HCT116 (cell line): Measurements from ENCODE around the gene PAX5. TPM values are rescaled to one million over a fixed set of nuclear protein-coding genes. Genes with fewer than 3 reads are reported as not detected.
A peak's percentile ranks its signal among the peaks of the same experiment; 100 is the strongest.

Source experiments
- ATAC-seq: fragments of 200-7000 bp; cut with Tn5 transposase; 2 replicates; pipeline ENCODE4 v1.9.1; 2020; ENCODE audit warnings: mild to moderate bottlenecking, moderate library complexity
- BruUV-seq: library from RNA; stranded (reverse); fragments of 400-500 nt; replicated peaks from 2 replicates; lab custom pipeline; 2021; lab: Mats Ljungman, UMichigan
- CTCF ChIA-PET: fragments of 300-600 bp; sonication (Branson Sonifier 250); formaldehyde crosslinking; loops from one replicate; lab custom pipeline; 2021; ENCODE audit warnings: antibody characterized with exemption; lab: Charles Lee
- POLR2A ChIA-PET: fragments of 300-600, 350-600 bp; sonication (Branson Sonifier 250); formaldehyde crosslinking; loops from one replicate; lab custom pipeline; 2021; ENCODE audit warnings: antibody characterized with exemption; lab: Charles Lee
- RAD21 ChIA-PET, 2 experiments: fragments of 300-600 bp; sonication (Branson Sonifier 250); formaldehyde crosslinking; loops; one replicate each; lab custom pipeline; 2023; ENCODE audit warnings: low total read pairs in 2 of 2; ENCODE audit not compliant: uncharacterized antibody in 2 of 2, unreplicated experiment in 2 of 2, low non-redundant PET in 1 of 2; lab: Charles Lee
- DNase-seq: peaks from one replicate; pipeline ENCODE4 v3.0.0-alpha.2; 2010; ENCODE audit warnings: low read depth, low spot score
- H2AFZ ChIP-seq: fragments of 200-600 bp; shearing (Covaris generic), sonication (generic); 2 replicates; pipeline ENCODE4 v1.6.1; 2017; ENCODE audit warnings: low read depth, mixed run types, mixed read lengths, antibody characterized with exemption, low read length; ENCODE audit not compliant: poor library complexity, severe bottlenecking
- H3K27ac ChIP-seq: 2 replicates; pipeline ENCODE4 v1.5.1; 2012; ENCODE audit warnings: low read depth, low read length
- H3K27me3 ChIP-seq: fragments of 200-600 bp; sonication (generic); 2 replicates; pipeline ENCODE4 v1.6.1; 2016; ENCODE audit warnings: mixed run types, low read length, mixed read lengths; ENCODE audit not compliant: insufficient read depth
- H3K36me3 ChIP-seq, 2 experiments: fragments of 200-500 bp in 1 of 2; fragments of 200-600 bp in 1 of 2; sonication (Bioruptor generic) in 1 of 2; sonication (generic) in 1 of 2; 2 replicates each; pipeline versions ENCODE4 v1.5.1 to v1.6.1; 2014 to 2016; ENCODE audit warnings: low read length in 2 of 2, inconsistent platforms in 1 of 2, mixed read lengths in 1 of 2, mixed run types in 1 of 2; ENCODE audit not compliant: insufficient read depth in 2 of 2, control insufficient read depth in 1 of 2
- H3K4me1 ChIP-seq, 2 experiments: fragments of 200-600 bp in 1 of 2; sonication (generic) in 1 of 2; 2 replicates each; pipeline versions ENCODE4 v1.5.1 to v1.6.1; 2012 to 2017; ENCODE audit warnings: low read length in 2 of 2, inconsistent platforms in 1 of 2, mild to moderate bottlenecking in 1 of 2, mixed read lengths in 1 of 2, mixed run types in 1 of 2, moderate library complexity in 1 of 2; ENCODE audit not compliant: insufficient read depth in 2 of 2, control insufficient read depth in 1 of 2
- H3K4me2 ChIP-seq: fragments of 200-600 bp; sonication (generic); 2 replicates; pipeline ENCODE4 v1.6.1; 2017; ENCODE audit warnings: mixed run types, low read length, mixed read lengths
- H3K4me3 ChIP-seq, 2 experiments: fragments of 200-600 bp in 1 of 2; sonication (generic) in 1 of 2; replicated peaks in 1 of 2; 2 replicates each; pipeline ENCODE4 v1.5.1; 2011 to 2016; ENCODE audit warnings: low read length in 2 of 2, control low read depth in 1 of 2, low read depth in 1 of 2, mild to moderate bottlenecking in 1 of 2, mixed read lengths in 1 of 2, mixed run types in 1 of 2
- H3K79me2 ChIP-seq: fragments of 200-600 bp; sonication (generic); 2 replicates; pipeline ENCODE4 v1.6.1; 2017; ENCODE audit warnings: mild to moderate bottlenecking, mixed run types, low read length, moderate library complexity, mixed read lengths; ENCODE audit not compliant: insufficient read depth
- H3K9ac ChIP-seq: fragments of 200-600 bp; sonication (generic); 2 replicates; pipeline ENCODE4 v1.6.1; 2016; ENCODE audit warnings: low read length, mixed read lengths
- H3K9me2 ChIP-seq: fragments of 200-600 bp; sonication (generic), shearing (Covaris generic); 2 replicates; pipeline ENCODE4 v1.6.1; 2017; ENCODE audit warnings: mixed run types, mild to moderate bottlenecking, moderate library complexity; ENCODE audit not compliant: insufficient read depth
- H3K9me3 ChIP-seq, 2 experiments: fragments of 200-500 bp in 1 of 2; fragments of 200-600 bp in 1 of 2; sonication (Bioruptor generic) in 1 of 2; sonication (generic) in 1 of 2; 2 replicates each; pipeline ENCODE4 v1.6.1; 2014 to 2017; ENCODE audit warnings: low read length in 2 of 2, mixed read lengths in 2 of 2, inconsistent platforms in 1 of 2, low read depth in 1 of 2, mild to moderate bottlenecking in 1 of 2, mixed run types in 1 of 2, moderate library complexity in 1 of 2; ENCODE audit not compliant: control insufficient read depth in 1 of 2, insufficient read depth in 1 of 2
- H4K20me1 ChIP-seq: fragments of 200-600 bp; sonication (generic), shearing (Covaris generic); 2 replicates; pipeline ENCODE4 v1.6.1; 2017; ENCODE audit warnings: mixed run types, mild to moderate bottlenecking, moderate library complexity; ENCODE audit not compliant: insufficient read depth
- CEBPB ChIP-seq: IDR thresholded peaks from 2 replicates; pipeline ENCODE4 v1.6.1; 2012; ENCODE audit warnings: low read depth
- EZH2phosphoT487 ChIP-seq: fragments of 200-600 bp; IDR thresholded peaks from 2 replicates; pipeline ENCODE4 v1.6.1; 2018; ENCODE audit warnings: antibody characterized with exemption, borderline replicate concordance
- FOSL1 ChIP-seq: IDR thresholded peaks from 2 replicates; pipeline ENCODE4 v1.6.1; 2012; ENCODE audit warnings: low read depth
- JUND ChIP-seq: IDR thresholded peaks from 2 replicates; pipeline ENCODE4 v1.6.1; 2012
- POLR2AphosphoS5 ChIP-seq: IDR thresholded peaks from 2 replicates; pipeline ENCODE4 v1.6.1; 2011; ENCODE audit warnings: mild to moderate bottlenecking, low read depth, low read length, moderate library complexity
- SIN3A ChIP-seq: IDR thresholded peaks from 2 replicates; pipeline ENCODE4 v1.6.1; 2012; ENCODE audit warnings: low read depth
- SP1 ChIP-seq: IDR thresholded peaks from 2 replicates; pipeline ENCODE4 v1.6.1; 2012; ENCODE audit warnings: low read depth
- TCF7L2 ChIP-seq: IDR thresholded peaks from 2 replicates; pipeline ENCODE4 v1.7.0; 2011; ENCODE audit warnings: borderline replicate concordance, inconsistent platforms; ENCODE audit not compliant: insufficient read depth, insufficient read length; ENCODE audit errors: extremely low read depth
- YY1 ChIP-seq: IDR thresholded peaks from 2 replicates; pipeline ENCODE4 v1.6.1; 2011; ENCODE audit warnings: low read length, low read depth, moderate library complexity, mild to moderate bottlenecking; ENCODE audit not compliant: insufficient replicate concordance; ENCODE audit errors: extremely low read depth
- ZFX ChIP-seq: fragments of 450-650 bp; IDR thresholded peaks from 2 replicates; pipeline ENCODE4 v1.6.1; 2017
- intact Hi-C: fragments of 100-400 bp; cut with micrococcal nuclease; formaldehyde crosslinking; loops from 2 replicates; pipeline ENCODE4 v1.10.0; 2022
- total RNA-seq: library from RNA; stranded (reverse); gene quantifications from one replicate; pipeline ENCODE4 v1.2.1, GENCODE V29; 2021; ENCODE audit not compliant: unreplicated experiment
- TF ChIP-seq, protein P1 (sequence below): IDR thresholded peaks from 2 replicates; pipeline ENCODE4 v1.6.1; 2011; ENCODE audit warnings: mild to moderate bottlenecking, low read length, moderate library complexity; ENCODE audit not compliant: insufficient replicate concordance; ENCODE audit errors: extremely low read depth
- TF ChIP-seq, protein P2 (sequence below): IDR thresholded peaks from 2 replicates; pipeline ENCODE4 v1.6.1; 2012

Gene PAX5
- total RNA-seq, 1 experiment from 2014 or later = 0.17 TPM

DNA sequence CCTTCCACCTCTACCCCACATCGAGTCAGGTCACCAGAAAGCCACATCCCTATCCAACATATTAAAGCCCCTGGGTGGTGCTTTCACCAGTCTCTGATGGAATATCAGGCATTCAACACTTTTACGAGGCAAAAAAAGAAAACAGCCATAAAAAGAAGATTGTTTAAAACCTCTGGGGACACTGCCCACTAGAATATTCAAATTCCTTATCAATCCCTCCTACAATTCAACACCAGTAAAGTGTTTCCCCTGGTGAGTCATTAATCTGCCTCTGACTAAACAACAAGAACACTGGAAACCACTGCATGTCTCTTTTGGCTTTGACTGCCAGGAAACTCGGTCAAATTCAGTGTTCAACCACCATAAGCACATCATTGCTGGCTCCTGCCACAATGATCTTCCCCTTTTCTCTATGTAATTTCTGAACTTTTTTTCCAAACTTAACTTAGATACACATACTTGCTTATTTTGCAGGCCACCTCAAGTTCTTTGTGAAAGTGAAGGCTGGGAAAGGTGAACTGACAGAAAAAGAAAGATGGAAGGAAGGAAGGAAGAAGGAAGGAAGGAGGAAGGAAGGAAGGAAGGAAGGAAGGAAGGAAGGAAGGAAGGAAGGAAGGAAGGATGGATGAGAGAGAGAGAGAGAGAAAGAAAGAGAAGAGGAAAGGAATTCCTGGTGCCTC, 105.3 kb downstream of the PAX5 start:
- intact Hi-C loops = no loop called here
- H3K79me2 ChIP-seq = no peaks in the 10 kb centered on the region
- H3K27ac ChIP-seq = no peak overlapping the region
- H3K4me2 ChIP-seq = peak overlapping the region; percentile 34
- H3K27me3 ChIP-seq = peaks cover 7% of the 10 kb centered on the region; the same call in 1 of the 2 replicates
- CTCF ChIA-PET = no interaction called here
- no peak overlapping the region for H3K9ac ChIP-seq
- POLR2A ChIA-PET = no interaction called here
- no TSS peak for BruUV-seq
- no peaks in the 10 kb centered on the region for H3K9me3 ChIP-seq
- no peak for ATAC-seq
- DNase-seq = no peak
- no peaks in the 10 kb centered on the region for H4K20me1 ChIP-seq
- no peak overlapping the region for H2AFZ ChIP-seq
- H3K9me2 ChIP-seq = no peaks in the 10 kb centered on the region
- H3K4me3 ChIP-seq = no peak overlapping the region
- peaks cover 7 to 34% of the 10 kb centered on the region in 2 experiments for H3K4me1 ChIP-seq
- H3K36me3 ChIP-seq = no peaks in the 10 kb centered on the region
- RAD21 ChIA-PET = no interaction called here
- TF ChIP-seq CEBPB (no peak), YY1 (no peak), FOSL1 (peak; percentile 37; the same call in 1 of the 2 replicates), JUND (peak; percentile 24; the same call in 1 of the 2 replicates), SIN3A (no peak), EZH2phosphoT487 (no peak), SP1 (0 out of 2 replicates have a peak, but pooled peaks have one; percentile 19), TCF7L2 (no peak), POLR2AphosphoS5 (no peak), ZFX (no peak)
- TF ChIP-seq, protein P1, sequence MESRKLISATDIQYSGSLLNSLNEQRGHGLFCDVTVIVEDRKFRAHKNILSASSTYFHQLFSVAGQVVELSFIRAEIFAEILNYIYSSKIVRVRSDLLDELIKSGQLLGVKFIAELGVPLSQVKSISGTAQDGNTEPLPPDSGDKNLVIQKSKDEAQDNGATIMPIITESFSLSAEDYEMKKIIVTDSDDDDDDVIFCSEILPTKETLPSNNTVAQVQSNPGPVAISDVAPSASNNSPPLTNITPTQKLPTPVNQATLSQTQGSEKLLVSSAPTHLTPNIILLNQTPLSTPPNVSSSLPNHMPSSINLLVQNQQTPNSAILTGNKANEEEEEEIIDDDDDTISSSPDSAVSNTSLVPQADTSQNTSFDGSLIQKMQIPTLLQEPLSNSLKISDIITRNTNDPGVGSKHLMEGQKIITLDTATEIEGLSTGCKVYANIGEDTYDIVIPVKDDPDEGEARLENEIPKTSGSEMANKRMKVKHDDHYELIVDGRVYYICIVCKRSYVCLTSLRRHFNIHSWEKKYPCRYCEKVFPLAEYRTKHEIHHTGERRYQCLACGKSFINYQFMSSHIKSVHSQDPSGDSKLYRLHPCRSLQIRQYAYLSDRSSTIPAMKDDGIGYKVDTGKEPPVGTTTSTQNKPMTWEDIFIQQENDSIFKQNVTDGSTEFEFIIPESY = no peak
- TF ChIP-seq, protein P2, sequence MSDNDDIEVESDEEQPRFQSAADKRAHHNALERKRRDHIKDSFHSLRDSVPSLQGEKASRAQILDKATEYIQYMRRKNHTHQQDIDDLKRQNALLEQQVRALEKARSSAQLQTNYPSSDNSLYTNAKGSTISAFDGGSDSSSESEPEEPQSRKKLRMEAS = no peak
- TF ChIP-seq, all 23 proteins: peak for 3
